ENCODE results near the gene KRT25.
A peak's percentile ranks its signal among the peaks of the same experiment; 100 is the strongest.

The KRT25 gene

GRCh38 chr17:40793832-40794231, 38.7 kb upstream of the KRT25 start:
- peaks cover 1% of the 10 kb centered on the region for H3K9me3 ChIP-seq (ENCODE audit: insufficient read depth, low read depth, low read length)
- H3K4me2 ChIP-seq (ENCODE audit: low read length): no peak overlapping the region
- H3K23ac ChIP-seq (ENCODE audit: low read length): no peak overlapping the region
- H3K79me1 ChIP-seq (ENCODE audit: low read length): no peaks in the 10 kb centered on the region
- no peak overlapping the region for H2AK5ac ChIP-seq (ENCODE audit: low read length)
- H4K8ac ChIP-seq (ENCODE audit: low read depth, low read length): no peak overlapping the region
- no peak overlapping the region for H4K91ac ChIP-seq (ENCODE audit: low read depth, low read length)
- H3K14ac ChIP-seq (ENCODE audit: low read length): no peak overlapping the region
- no peaks in the 10 kb centered on the region for H3K36me3 ChIP-seq (ENCODE audit: control insufficient read depth in 1 of 2, insufficient read depth in 2 of 2, low read length in 2 of 2)
- no peaks in the 10 kb centered on the region for H3K27me3 ChIP-seq (ENCODE audit: insufficient read depth, low read length)
- H3K79me2 ChIP-seq (ENCODE audit: control insufficient read depth, insufficient read depth, low read length, poor library complexity): no peaks in the 10 kb centered on the region
- no peak overlapping the region for H3K18ac ChIP-seq (ENCODE audit: low read length)
- no peak overlapping the region for H4K12ac ChIP-seq (ENCODE audit: low read depth, low read length)
- H2BK12ac ChIP-seq (ENCODE audit: low read length): no peak overlapping the region
- no peaks in the 10 kb centered on the region for H3K4me1 ChIP-seq (ENCODE audit: control insufficient read depth in 1 of 2, insufficient read depth in 2 of 2, low read length in 2 of 2)
- H3K9ac ChIP-seq (ENCODE audit: low read length): no peak overlapping the region
- WGBS (ENCODE audit: extremely low coverage, insufficient coverage, insufficient read length): no CpG with 5 or more reads among the region's 10 CpGs
- DNase-seq: no peak
- no peak overlapping the region for H3K4ac ChIP-seq (ENCODE audit: low read depth, low read length)
- no peak overlapping the region for H3K4me3 ChIP-seq (ENCODE audit: low read depth, low read length)
- no peak overlapping the region for H2AFZ ChIP-seq (ENCODE audit: insufficient read depth, low read length, poor library complexity)
- H2BK120ac ChIP-seq (ENCODE audit: insufficient read depth, low read length, poor library complexity): no peak overlapping the region
- no peak overlapping the region for H2BK5ac ChIP-seq (ENCODE audit: low read depth, low read length, poor library complexity)
- H3K27ac ChIP-seq (ENCODE audit: low read depth, low read length): no peak overlapping the region

GRCh38 chr17:40791787-40792436, 36.8 kb upstream of the KRT25 start:
- Histone ChIP-seq H2AFZ (ENCODE audit: insufficient read depth, low read length, poor library complexity) (no peak overlapping the region), H2BK5ac (ENCODE audit: low read depth, low read length, poor library complexity) (no peak overlapping the region), H2BK12ac (ENCODE audit: low read length) (no peak overlapping the region), H3K18ac (ENCODE audit: low read length) (no peak overlapping the region), H3K9me3 (ENCODE audit: insufficient read depth, low read depth, low read length) (peaks cover 1% of the 10 kb centered on the region), H3K36me3 (ENCODE audit: control insufficient read depth in 1 of 2, insufficient read depth in 2 of 2, low read length in 2 of 2) (no peaks in the 10 kb centered on the region), H4K8ac (ENCODE audit: low read depth, low read length) (no peak overlapping the region), H3K4ac (ENCODE audit: low read depth, low read length) (no peak overlapping the region), H2AK5ac (ENCODE audit: low read length) (no peak overlapping the region), H3K27me3 (ENCODE audit: insufficient read depth, low read length) (no peaks in the 10 kb centered on the region), H3K23ac (ENCODE audit: low read length) (no peak overlapping the region), H3K4me3 (ENCODE audit: low read depth, low read length) (no peak overlapping the region), H3K27ac (ENCODE audit: low read depth, low read length) (no peak overlapping the region), H3K14ac (ENCODE audit: low read length) (no peak overlapping the region), H2BK120ac (ENCODE audit: insufficient read depth, low read length, poor library complexity) (no peak overlapping the region), H3K4me2 (ENCODE audit: low read length) (no peak overlapping the region), H3K79me1 (ENCODE audit: low read length) (no peaks in the 10 kb centered on the region), H4K12ac (ENCODE audit: low read depth, low read length) (no peak overlapping the region), H3K79me2 (ENCODE audit: control insufficient read depth, insufficient read depth, low read length, poor library complexity) (no peaks in the 10 kb centered on the region), H3K4me1 (ENCODE audit: control insufficient read depth in 1 of 2, insufficient read depth in 2 of 2, low read length in 2 of 2) (no peaks in the 10 kb centered on the region), H3K9ac (ENCODE audit: low read length) (no peak overlapping the region), H4K91ac (ENCODE audit: low read depth, low read length) (no peak overlapping the region)
- no CpG with 5 or more reads among the region's 6 CpGs for WGBS (ENCODE audit: extremely low coverage, insufficient coverage, insufficient read length)
- DNase-seq: peak; percentile 12 to 80

- Histone ChIP-seq H4K12ac (ENCODE audit: low read depth, low read length) (no peak overlapping the region), H2BK120ac (ENCODE audit: insufficient read depth, low read length, poor library complexity) (no peak overlapping the region), H3K4me2 (ENCODE audit: low read length) (no peak overlapping the region), H4K8ac (ENCODE audit: low read depth, low read length) (no peak overlapping the region), H3K4me1 (ENCODE audit: control insufficient read depth in 1 of 2, insufficient read depth in 2 of 2, low read length in 2 of 2) (no peaks in the 10 kb centered on the region), H3K79me1 (ENCODE audit: low read length) (no peaks in the 10 kb centered on the region), H4K91ac (ENCODE audit: low read depth, low read length) (no peak overlapping the region), H3K27me3 (ENCODE audit: insufficient read depth, low read length) (no peaks in the 10 kb centered on the region), H3K79me2 (ENCODE audit: control insufficient read depth, insufficient read depth, low read length, poor library complexity) (no peaks in the 10 kb centered on the region), H3K4me3 (ENCODE audit: low read depth, low read length) (no peak overlapping the region), H3K4ac (ENCODE audit: low read depth, low read length) (no peak overlapping the region), H2AFZ (ENCODE audit: insufficient read depth, low read length, poor library complexity) (no peak overlapping the region), H2BK12ac (ENCODE audit: low read length) (no peak overlapping the region), H3K14ac (ENCODE audit: low read length) (no peak overlapping the region), H3K18ac (ENCODE audit: low read length) (no peak overlapping the region), H3K9me3 (ENCODE audit: insufficient read depth, low read depth, low read length) (peaks cover 1% of the 10 kb centered on the region), H3K36me3 (ENCODE audit: control insufficient read depth in 1 of 2, insufficient read depth in 2 of 2, low read length in 2 of 2) (no peaks in the 10 kb centered on the region), H2AK5ac (ENCODE audit: low read length) (no peak overlapping the region), H3K23ac (ENCODE audit: low read length) (no peak overlapping the region), H3K9ac (ENCODE audit: low read length) (no peak overlapping the region), H2BK5ac (ENCODE audit: low read depth, low read length, poor library complexity) (no peak overlapping the region), H3K27ac (ENCODE audit: low read depth, low read length) (no peak overlapping the region)
- DNase-seq: no peak
- no CpG with 5 or more reads among the region's 1 CpG for WGBS (ENCODE audit: extremely low coverage, insufficient coverage, insufficient read length)
Observed at GRCh38 chr17:40791111-40791510, 36.0 kb upstream of the KRT25 start.

- no peak within 1 kb of the TSS for H2AK5ac ChIP-seq (ENCODE audit: low read length)
- no peak within 1 kb of the TSS for H3K14ac ChIP-seq (ENCODE audit: low read length)
- no peaks in the 10 kb centered on the region for H3K4me1 ChIP-seq (ENCODE audit: control insufficient read depth in 1 of 2, insufficient read depth in 2 of 2, low read length in 2 of 2)
- no peaks in the 10 kb centered on the region for H3K79me2 ChIP-seq (ENCODE audit: control insufficient read depth, insufficient read depth, low read length, poor library complexity)
- H3K27ac ChIP-seq (ENCODE audit: low read depth, low read length): no peak within 1 kb of the TSS
- DNase-seq: no peak
- no peak within 1 kb of the TSS for H2BK12ac ChIP-seq (ENCODE audit: low read length)
- no CpG with 5 or more reads among the region's 4 CpGs for WGBS (ENCODE audit: extremely low coverage, insufficient coverage, insufficient read length)
- H3K4me3 ChIP-seq (ENCODE audit: low read depth, low read length): no peak within 1 kb of the TSS
- H3K27me3 ChIP-seq (ENCODE audit: insufficient read depth, low read length): no peaks in the 10 kb centered on the region
- H3K18ac ChIP-seq (ENCODE audit: low read length): no peak within 1 kb of the TSS
- no peak within 1 kb of the TSS for H3K9ac ChIP-seq (ENCODE audit: low read length)
- H2BK5ac ChIP-seq (ENCODE audit: low read depth, low read length, poor library complexity): no peak within 1 kb of the TSS
- no peak within 1 kb of the TSS for H3K4me2 ChIP-seq (ENCODE audit: low read length)
- H3K79me1 ChIP-seq (ENCODE audit: low read length): no peaks in the 10 kb centered on the region
- H3K4ac ChIP-seq (ENCODE audit: low read depth, low read length): no peak within 1 kb of the TSS
- no peak within 1 kb of the TSS for H4K12ac ChIP-seq (ENCODE audit: low read depth, low read length)
- no peak within 1 kb of the TSS for H3K23ac ChIP-seq (ENCODE audit: low read length)
- no peaks in the 10 kb centered on the region for H3K36me3 ChIP-seq (ENCODE audit: control insufficient read depth in 1 of 2, insufficient read depth in 2 of 2, low read length in 2 of 2)
- no peak within 1 kb of the TSS for H2BK120ac ChIP-seq (ENCODE audit: insufficient read depth, low read length, poor library complexity)
- no peak within 1 kb of the TSS for H4K91ac ChIP-seq (ENCODE audit: low read depth, low read length)
- no peaks in the 10 kb centered on the region for H3K9me3 ChIP-seq (ENCODE audit: insufficient read depth, low read depth, low read length)
- no peak within 1 kb of the TSS for H4K8ac ChIP-seq (ENCODE audit: low read depth, low read length)
- H2AFZ ChIP-seq (ENCODE audit: insufficient read depth, low read length, poor library complexity): no peak within 1 kb of the TSS
Observed at GRCh38 chr17:40782450-40782849, 27.3 kb upstream of the KRT25 start, which contains the start of gene KRT27. Gene KRT27, minus strand, starts transcription at chr17:40782550. Its CDS starts 57 bp downstream, at chr17:40782493.
